Panc1 (cell line): ENCODE data around the gene RXFP3. TPM values are rescaled to one million over a fixed set of nuclear protein-coding genes. Genes with fewer than 3 reads are reported as not detected.
"Not testable (repeated sequence)": the region's sequence is repeated elsewhere in the genome, so short reads cannot be mapped to it uniquely, and the experiment has no call there.

Experiments
- ATAC-seq: fragments of 200-7000 bp; cut with Tn5 transposase; 2 replicates; pipeline ENCODE4 v1.9.1; 2020; ENCODE audit warnings: mild to moderate bottlenecking, moderate library complexity
- BruUV-seq: library from RNA; stranded (reverse); fragments of 400-500 nt; replicated peaks from 2 replicates; lab custom pipeline; 2021; lab: Mats Ljungman, UMichigan
- CTCF ChIA-PET: fragments of 300-600 bp; sonication (Branson Sonifier 250); formaldehyde crosslinking; loops from one replicate; lab custom pipeline; 2022; ENCODE audit warnings: antibody characterized with exemption; lab: Charles Lee
- POLR2A ChIA-PET: fragments of 300-600 bp; sonication (Branson Sonifier 250); formaldehyde crosslinking; loops from one replicate; lab custom pipeline; 2022; ENCODE audit warnings: antibody characterized with exemption; lab: Charles Lee
- DNase-seq: peaks from one replicate; pipeline ENCODE4 v3.0.0-alpha.2; 2010; ENCODE audit warnings: low read depth, low spot score
- H3K27ac ChIP-seq: 2 replicates; pipeline ENCODE4 v1.5.1; 2011; ENCODE audit warnings: mild to moderate bottlenecking, low read length, inconsistent platforms
- H3K27me3 ChIP-seq: fragments of 200-500 bp; sonication (Bioruptor generic); 2 replicates; pipeline ENCODE4 v1.6.0; 2014; ENCODE audit warnings: low read length, inconsistent platforms; ENCODE audit not compliant: control insufficient read depth, insufficient read depth
- H3K36me3 ChIP-seq: fragments of 200-500 bp; sonication (Bioruptor generic); 2 replicates; pipeline ENCODE4 v1.5.1; 2014; ENCODE audit warnings: inconsistent platforms, mild to moderate bottlenecking, low read length, moderate library complexity; ENCODE audit not compliant: control insufficient read depth, insufficient read depth
- H3K4me1 ChIP-seq: 2 replicates; pipeline ENCODE4 v1.5.1; 2011; ENCODE audit warnings: inconsistent platforms, mild to moderate bottlenecking, low read length, moderate library complexity; ENCODE audit not compliant: control insufficient read depth, insufficient read depth
- H3K4me3 ChIP-seq, 2 experiments: 2 replicates each; pipeline ENCODE4 v1.5.1; 2011 to 2012; ENCODE audit warnings: low read depth in 2 of 2, low read length in 2 of 2, mild to moderate bottlenecking in 2 of 2, inconsistent platforms in 1 of 2, moderate library complexity in 1 of 2
- H3K9me3 ChIP-seq: fragments of 200-500 bp; sonication (Bioruptor generic); 2 replicates; pipeline ENCODE4 v1.5.1; 2014; ENCODE audit warnings: low read depth, mild to moderate bottlenecking, inconsistent platforms, low read length, moderate library complexity; ENCODE audit not compliant: control insufficient read depth, insufficient read depth
- POLR2AphosphoS5 ChIP-seq: IDR thresholded peaks from 2 replicates; pipeline ENCODE4 v1.6.1; 2012; ENCODE audit warnings: mild to moderate bottlenecking, low read depth, low read length, moderate library complexity
- SIN3A ChIP-seq: IDR thresholded peaks from 2 replicates; pipeline ENCODE4 v1.6.1; 2012; ENCODE audit warnings: low read depth, mild to moderate bottlenecking, low read length, moderate library complexity, borderline replicate concordance; ENCODE audit not compliant: insufficient read depth
- TCF7L2 ChIP-seq: IDR thresholded peaks from 2 replicates; pipeline ENCODE4 v1.6.1; 2011; ENCODE audit warnings: mild to moderate bottlenecking, low read depth, low read length, inconsistent platforms
- in situ Hi-C: cut with HindIII; loops from 2 replicates; pipeline ENCODE4 v1.10.0; 2016; ENCODE audit warnings: low sequenced_read_pairs, low pct_unique_long_range_greater_than_20kb
- intact Hi-C: fragments of 100-400 bp; cut with micrococcal nuclease; formaldehyde crosslinking; loops from one replicate; pipeline ENCODE4 v1.10.0; 2022; ENCODE audit not compliant: unreplicated experiment
- total RNA-seq: library from RNA; stranded (reverse); gene quantifications from one replicate; pipeline ENCODE4 v1.2.1, GENCODE V29; 2021; ENCODE audit not compliant: unreplicated experiment
- TF ChIP-seq, protein P1 (sequence below): fragments of 450-650 bp; IDR thresholded peaks from 2 replicates; pipeline ENCODE4 v1.5.1; 2017; ENCODE audit warnings: mild to moderate bottlenecking
- TF ChIP-seq, protein P2 (sequence below), 2 experiments: IDR thresholded peaks; 2 replicates each; pipeline ENCODE4 v1.6.1; 2011 to 2012; ENCODE audit warnings: low read depth in 2 of 2, control low read depth in 1 of 2, low read length in 1 of 2, mild to moderate bottlenecking in 1 of 2, moderate library complexity in 1 of 2; ENCODE audit not compliant: insufficient read depth in 1 of 2

Gene RXFP3
- total RNA-seq, 1 experiment from 2014 or later = not detected

DNA sequence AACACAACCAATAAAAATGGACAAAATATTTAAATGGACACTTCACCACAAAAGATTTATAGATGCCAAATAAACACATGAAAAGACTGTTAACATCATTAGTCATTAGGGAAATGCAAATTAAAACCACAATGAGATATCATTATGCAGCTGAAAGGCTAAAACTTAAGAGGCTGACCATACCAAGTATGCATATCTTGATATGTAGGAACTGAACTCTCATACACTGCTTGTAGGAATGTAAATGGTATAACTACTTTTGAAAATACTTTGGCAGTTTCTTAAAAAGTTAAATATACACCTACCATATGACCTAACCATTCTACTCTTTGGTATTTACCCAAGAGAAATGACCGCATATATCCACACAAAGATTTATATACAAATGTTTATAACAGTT lies 30.8 kb upstream of the RXFP3 start:
- in situ Hi-C loops = no loop called here
- BruUV-seq = no TSS peak

DNA sequence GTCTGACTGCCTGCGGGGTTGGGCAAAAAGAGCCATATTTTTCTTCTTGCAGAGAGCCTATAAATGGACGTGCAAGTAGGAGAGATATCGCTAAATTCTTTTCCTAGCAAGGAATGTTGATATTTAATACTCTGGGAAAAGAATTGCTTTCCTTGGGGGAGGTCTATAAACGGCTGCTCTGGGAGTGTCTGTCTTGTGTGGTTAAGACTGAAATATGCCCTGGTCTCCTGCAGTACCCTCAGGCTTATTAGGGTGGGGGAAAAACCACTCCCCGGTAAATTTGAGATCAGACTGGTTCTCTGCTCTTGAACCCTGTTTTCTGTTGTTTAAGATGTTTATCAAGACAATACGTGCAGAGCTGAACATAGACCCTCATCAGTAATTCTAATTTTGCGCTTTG lies 29.9 kb upstream of the RXFP3 start:
- CTCF ChIA-PET, ATAC-seq, in situ Hi-C loops, H3K9me3 ChIP-seq, H3K36me3 ChIP-seq, H3K27me3 ChIP-seq, DNase-seq, H3K27ac ChIP-seq, H3K4me3 ChIP-seq, intact Hi-C loops, H3K4me1 ChIP-seq, POLR2A ChIA-PET, BruUV-seq: not testable (repeated sequence)

More for the DNA sequence above, 30.8 kb upstream of the RXFP3 start:
- intact Hi-C loops = no loop called here
- ChIA-PET POLR2A (no interaction called here), CTCF (no interaction called here)
- no peak for DNase-seq
- no peaks in the 10 kb centered on the region for H3K4me1 ChIP-seq
- H3K4me3 ChIP-seq = no peak overlapping the region
- TF ChIP-seq TCF7L2 (no peak), POLR2AphosphoS5 (no peak), SIN3A (no peak)
- TF ChIP-seq, protein P1, sequence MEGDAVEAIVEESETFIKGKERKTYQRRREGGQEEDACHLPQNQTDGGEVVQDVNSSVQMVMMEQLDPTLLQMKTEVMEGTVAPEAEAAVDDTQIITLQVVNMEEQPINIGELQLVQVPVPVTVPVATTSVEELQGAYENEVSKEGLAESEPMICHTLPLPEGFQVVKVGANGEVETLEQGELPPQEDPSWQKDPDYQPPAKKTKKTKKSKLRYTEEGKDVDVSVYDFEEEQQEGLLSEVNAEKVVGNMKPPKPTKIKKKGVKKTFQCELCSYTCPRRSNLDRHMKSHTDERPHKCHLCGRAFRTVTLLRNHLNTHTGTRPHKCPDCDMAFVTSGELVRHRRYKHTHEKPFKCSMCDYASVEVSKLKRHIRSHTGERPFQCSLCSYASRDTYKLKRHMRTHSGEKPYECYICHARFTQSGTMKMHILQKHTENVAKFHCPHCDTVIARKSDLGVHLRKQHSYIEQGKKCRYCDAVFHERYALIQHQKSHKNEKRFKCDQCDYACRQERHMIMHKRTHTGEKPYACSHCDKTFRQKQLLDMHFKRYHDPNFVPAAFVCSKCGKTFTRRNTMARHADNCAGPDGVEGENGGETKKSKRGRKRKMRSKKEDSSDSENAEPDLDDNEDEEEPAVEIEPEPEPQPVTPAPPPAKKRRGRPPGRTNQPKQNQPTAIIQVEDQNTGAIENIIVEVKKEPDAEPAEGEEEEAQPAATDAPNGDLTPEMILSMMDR = no peak
- TF ChIP-seq, protein P2, sequence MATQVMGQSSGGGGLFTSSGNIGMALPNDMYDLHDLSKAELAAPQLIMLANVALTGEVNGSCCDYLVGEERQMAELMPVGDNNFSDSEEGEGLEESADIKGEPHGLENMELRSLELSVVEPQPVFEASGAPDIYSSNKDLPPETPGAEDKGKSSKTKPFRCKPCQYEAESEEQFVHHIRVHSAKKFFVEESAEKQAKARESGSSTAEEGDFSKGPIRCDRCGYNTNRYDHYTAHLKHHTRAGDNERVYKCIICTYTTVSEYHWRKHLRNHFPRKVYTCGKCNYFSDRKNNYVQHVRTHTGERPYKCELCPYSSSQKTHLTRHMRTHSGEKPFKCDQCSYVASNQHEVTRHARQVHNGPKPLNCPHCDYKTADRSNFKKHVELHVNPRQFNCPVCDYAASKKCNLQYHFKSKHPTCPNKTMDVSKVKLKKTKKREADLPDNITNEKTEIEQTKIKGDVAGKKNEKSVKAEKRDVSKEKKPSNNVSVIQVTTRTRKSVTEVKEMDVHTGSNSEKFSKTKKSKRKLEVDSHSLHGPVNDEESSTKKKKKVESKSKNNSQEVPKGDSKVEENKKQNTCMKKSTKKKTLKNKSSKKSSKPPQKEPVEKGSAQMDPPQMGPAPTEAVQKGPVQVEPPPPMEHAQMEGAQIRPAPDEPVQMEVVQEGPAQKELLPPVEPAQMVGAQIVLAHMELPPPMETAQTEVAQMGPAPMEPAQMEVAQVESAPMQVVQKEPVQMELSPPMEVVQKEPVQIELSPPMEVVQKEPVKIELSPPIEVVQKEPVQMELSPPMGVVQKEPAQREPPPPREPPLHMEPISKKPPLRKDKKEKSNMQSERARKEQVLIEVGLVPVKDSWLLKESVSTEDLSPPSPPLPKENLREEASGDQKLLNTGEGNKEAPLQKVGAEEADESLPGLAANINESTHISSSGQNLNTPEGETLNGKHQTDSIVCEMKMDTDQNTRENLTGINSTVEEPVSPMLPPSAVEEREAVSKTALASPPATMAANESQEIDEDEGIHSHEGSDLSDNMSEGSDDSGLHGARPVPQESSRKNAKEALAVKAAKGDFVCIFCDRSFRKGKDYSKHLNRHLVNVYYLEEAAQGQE (IDR thresholded peaks at IDR 0.05; ENCODE audit: insufficient read depth in 1 of 2, low read depth in 2 of 2, low read length in 1 of 2) = no peak
- no peak overlapping the region for H3K27ac ChIP-seq
- ATAC-seq = no peak
- no peaks in the 10 kb centered on the region for H3K9me3 ChIP-seq
- no peaks in the 10 kb centered on the region for H3K27me3 ChIP-seq
- no peaks in the 10 kb centered on the region for H3K36me3 ChIP-seq

DNA sequence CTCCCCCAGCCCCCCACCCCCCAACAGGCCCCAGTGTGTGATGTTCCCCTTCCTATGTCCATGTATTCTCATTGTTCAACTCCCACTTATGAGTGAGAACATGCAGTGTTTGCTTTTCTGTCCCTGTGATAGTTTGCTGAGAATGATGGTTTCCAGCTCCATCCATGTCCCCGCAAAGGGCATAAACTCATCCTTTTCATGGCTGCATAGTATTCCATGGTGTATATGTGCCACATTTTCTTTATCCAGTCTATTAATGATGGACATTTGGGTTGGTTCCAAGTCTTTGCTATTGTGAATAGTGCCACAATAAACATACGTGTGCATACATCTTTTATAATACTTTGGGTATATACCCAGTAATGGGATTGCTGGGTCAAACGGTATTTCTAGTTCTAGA lies 21.3 kb upstream of the RXFP3 start:
- POLR2A ChIA-PET, BruUV-seq, ATAC-seq, DNase-seq, intact Hi-C loops, H3K9me3 ChIP-seq, in situ Hi-C loops, H3K4me3 ChIP-seq, H3K27ac ChIP-seq, H3K27me3 ChIP-seq, CTCF ChIA-PET, H3K36me3 ChIP-seq, H3K4me1 ChIP-seq: not testable (repeated sequence)
